Activated T-helper 2 cell treated with anti-CD3 and anti-CD28 coated beads, Interferon-gamma antibody, Interleukin-2, Interleukin-4, amounts not matched to agents 10 μg/mL and 5 μg/mL and 100 μg/mL, durations not matched to agents 14 hours and 24 hours and 36 hours (primary cell): ENCODE measurements around the gene CDH13. TPM values are rescaled to one million over a fixed set of nuclear protein-coding genes. Genes with fewer than 3 reads are reported as not detected.

Source experiments
- DNase-seq: peaks from one replicate; pipeline ENCODE4 v3.0.0; 2021; ENCODE audit warnings: low spot score
- H3K27ac Mint-ChIP-seq: one replicate; pipeline ENCODE4 v1.8.0; 2021; ENCODE audit warnings: mixed read lengths
- H3K27me3 Mint-ChIP-seq: one replicate; pipeline ENCODE4 v1.8.0; 2021; ENCODE audit warnings: low read depth, mixed read lengths
- H3K36me3 Mint-ChIP-seq: one replicate; pipeline ENCODE4 v1.8.0; 2021; ENCODE audit warnings: low read depth, mixed read lengths
- H3K4me1 Mint-ChIP-seq: one replicate; pipeline ENCODE4 v1.8.0; 2021; ENCODE audit warnings: low read depth, mixed read lengths
- H3K4me3 Mint-ChIP-seq: one replicate; pipeline ENCODE4 v1.8.0; 2021; ENCODE audit warnings: low read depth, mild to moderate bottlenecking, moderate library complexity, mixed read lengths
- H3K9me3 Mint-ChIP-seq: one replicate; pipeline ENCODE4 v1.8.0; 2021; ENCODE audit warnings: mixed read lengths
- intact Hi-C: fragments of 100-400 bp; cut with micrococcal nuclease; formaldehyde crosslinking; loops from one replicate; pipeline ENCODE4 v1.15.1; 2023
- total RNA-seq: library from RNA; stranded (reverse); gene quantifications from 2 replicates; pipeline ENCODE4 v1.2.3, GENCODE V29; 2022

The CDH13 gene
- total RNA-seq, 1 donor from 2014 or later: not detected

DNA sequence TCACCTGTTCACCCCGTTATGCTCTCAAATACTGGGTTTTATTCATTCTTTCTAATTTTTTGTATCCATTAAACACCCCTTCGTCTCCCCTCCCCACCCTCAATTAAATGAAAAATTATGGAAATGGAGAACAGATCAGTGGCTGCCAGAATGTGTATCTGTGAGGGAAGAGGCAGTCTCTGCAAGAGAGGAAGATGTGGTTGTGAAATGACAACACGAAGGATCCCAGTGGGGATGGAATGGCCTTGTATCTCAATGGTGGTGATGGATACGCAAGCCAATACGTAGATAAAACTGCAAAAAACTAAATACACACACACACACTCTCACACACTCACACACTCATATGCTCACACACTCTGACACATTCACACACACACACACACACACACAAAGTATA lies 570.7 kb downstream of the CDH13 start:
- Mint-ChIP-seq H3K4me1 (no peaks in the 10 kb centered on the region), H3K4me3 (no peak overlapping the region), H3K9me3 (no peaks in the 10 kb centered on the region), H3K36me3 (no peaks in the 10 kb centered on the region), H3K27ac (no peak overlapping the region), H3K27me3 (no peaks in the 10 kb centered on the region)
- DNase-seq: no peak
- intact Hi-C loops: no loop called here

DNA sequence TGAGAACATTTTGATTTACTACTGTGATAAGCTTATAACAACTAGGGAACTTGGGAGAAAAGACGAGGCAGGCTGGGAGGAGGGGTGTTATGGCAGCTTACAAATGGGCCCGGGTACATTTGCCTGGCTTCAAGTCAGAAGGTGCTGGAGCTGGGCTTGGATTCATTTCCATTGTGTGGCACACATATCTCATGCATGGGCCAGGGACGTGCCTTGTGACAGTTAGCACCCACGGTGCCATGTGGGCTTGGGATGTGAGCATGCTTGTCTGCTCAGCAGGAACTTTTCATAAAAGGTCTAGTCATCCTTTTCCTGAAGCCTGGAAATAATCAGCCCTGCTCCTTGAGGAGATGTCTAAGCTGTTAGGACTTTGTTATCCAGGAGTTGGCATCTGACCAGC lies 572.2 kb downstream of the CDH13 start:
- no peak overlapping the region for H3K27ac Mint-ChIP-seq
- no peaks in the 10 kb centered on the region for H3K27me3 Mint-ChIP-seq
- no peak overlapping the region for H3K4me3 Mint-ChIP-seq
- no peaks in the 10 kb centered on the region for H3K9me3 Mint-ChIP-seq
- H3K36me3 Mint-ChIP-seq: no peaks in the 10 kb centered on the region
- no peak for DNase-seq
- H3K4me1 Mint-ChIP-seq: no peaks in the 10 kb centered on the region
- intact Hi-C loops: no loop called here

DNA sequence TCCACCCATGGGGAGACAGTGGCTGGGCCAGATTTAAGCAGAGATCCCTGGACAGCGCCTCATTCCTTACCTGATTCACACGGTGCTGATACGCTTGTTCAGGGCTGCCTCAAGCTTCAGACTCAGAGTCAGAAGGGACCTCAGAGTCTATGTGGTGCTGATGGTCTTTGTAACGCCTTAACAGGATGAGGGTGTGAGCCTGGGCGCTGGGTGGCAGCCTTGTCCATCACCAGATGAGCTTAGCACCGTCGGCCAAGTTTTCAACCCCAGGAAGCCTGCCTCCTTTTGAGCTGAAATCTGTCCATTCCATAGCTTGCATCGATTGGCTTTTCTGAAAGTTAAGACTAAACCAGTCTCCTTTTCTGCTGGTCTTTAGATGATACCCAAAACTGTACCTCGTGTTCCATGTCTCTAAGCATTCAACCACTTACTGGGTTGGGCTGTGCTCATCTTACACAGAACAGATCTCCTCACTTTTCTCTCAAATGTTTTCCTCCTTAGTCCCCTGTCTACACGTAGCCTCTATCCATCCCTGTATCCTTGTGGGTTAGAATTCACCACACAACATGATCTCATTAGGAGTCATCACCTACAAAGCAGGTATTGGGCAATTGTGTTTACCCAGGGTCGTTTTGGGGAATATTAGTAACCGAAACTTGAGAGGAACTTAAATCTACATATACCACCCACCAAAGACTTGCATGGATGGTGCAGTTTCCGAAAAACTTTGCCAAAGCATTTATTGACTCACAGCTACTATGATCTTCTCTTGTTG lies 573.4 kb downstream of the CDH13 start:
- H3K4me1 Mint-ChIP-seq: no peaks in the 10 kb centered on the region
- H3K4me3 Mint-ChIP-seq: no peak overlapping the region
- DNase-seq: no peak
- no peak overlapping the region for H3K27ac Mint-ChIP-seq
- H3K9me3 Mint-ChIP-seq: peaks cover 1% of the 10 kb centered on the region
- H3K27me3 Mint-ChIP-seq: no peaks in the 10 kb centered on the region
- intact Hi-C loops: no loop called here
- no peaks in the 10 kb centered on the region for H3K36me3 Mint-ChIP-seq

DNA sequence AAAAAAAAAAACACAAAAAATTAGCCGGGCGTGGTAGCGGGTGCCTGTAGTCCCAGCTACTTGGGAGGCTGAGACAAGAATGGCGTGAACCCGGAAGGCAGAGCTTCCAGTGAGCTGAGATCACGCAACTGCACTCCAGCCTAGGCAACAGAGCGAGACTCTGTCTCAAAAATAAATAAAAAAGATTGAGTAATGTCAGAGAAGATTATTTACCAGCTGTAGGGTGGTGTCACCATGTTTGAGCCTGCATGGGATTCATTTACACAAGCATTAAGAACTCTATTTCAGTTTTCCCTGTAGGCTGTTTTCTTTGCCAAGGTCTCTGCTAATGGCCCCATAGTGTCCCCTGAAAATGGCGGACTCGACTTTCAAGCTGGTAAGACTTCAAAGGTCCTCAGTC lies 575.0 kb downstream of the CDH13 start:
- Mint-ChIP-seq H3K27ac (no peak overlapping the region), H3K36me3 (no peaks in the 10 kb centered on the region), H3K4me1 (no peaks in the 10 kb centered on the region), H3K4me3 (no peak overlapping the region), H3K27me3 (no peaks in the 10 kb centered on the region), H3K9me3 (peaks cover 3% of the 10 kb centered on the region)
- no peak for DNase-seq
- intact Hi-C loops: no loop called here

DNA sequence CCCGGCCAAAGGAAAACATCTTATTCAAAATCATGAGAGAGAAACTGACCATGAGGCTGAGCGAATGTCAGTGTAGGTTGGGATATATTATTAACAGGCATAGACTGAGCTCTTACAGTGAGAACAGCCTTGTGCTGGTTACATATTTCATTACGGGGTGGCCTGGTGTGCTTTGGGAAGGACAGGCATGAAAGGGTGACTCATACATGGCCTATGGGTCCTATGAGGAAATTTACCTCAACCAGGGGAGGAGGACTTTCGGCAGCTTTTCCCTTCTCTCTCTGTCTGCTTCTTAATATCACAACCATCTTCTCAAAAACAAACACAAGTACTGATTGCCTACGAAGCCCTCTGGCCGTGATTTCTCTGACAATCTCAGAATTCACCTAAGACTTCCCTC lies 579.1 kb downstream of the CDH13 start:
- peaks cover 3% of the 10 kb centered on the region for H3K9me3 Mint-ChIP-seq
- H3K27ac Mint-ChIP-seq: no peak overlapping the region
- intact Hi-C loops: no loop called here
- no peak overlapping the region for H3K4me3 Mint-ChIP-seq
- H3K27me3 Mint-ChIP-seq: no peaks in the 10 kb centered on the region
- H3K4me1 Mint-ChIP-seq: no peaks in the 10 kb centered on the region
- DNase-seq: no peak
- no peaks in the 10 kb centered on the region for H3K36me3 Mint-ChIP-seq

DNA sequence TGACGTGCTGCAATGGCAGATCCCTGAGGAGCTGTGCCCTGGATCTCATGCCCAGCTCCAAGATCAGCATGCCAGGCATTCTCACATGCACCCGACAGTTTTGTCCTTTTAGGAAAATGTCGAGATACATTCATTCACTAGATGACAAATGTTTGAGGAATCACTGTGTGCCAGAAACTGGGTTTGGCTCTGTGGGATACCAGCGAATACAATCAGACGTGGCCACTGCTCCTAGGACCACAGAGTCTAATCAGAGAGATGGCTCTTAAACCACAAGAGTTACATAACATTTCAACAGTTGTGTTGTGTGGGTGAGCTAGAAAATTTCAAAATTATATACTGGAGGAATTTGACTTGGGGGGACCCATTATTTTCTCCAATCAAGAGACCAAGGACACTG lies 579.7 kb downstream of the CDH13 start:
- no peaks in the 10 kb centered on the region for H3K4me1 Mint-ChIP-seq

DNA sequence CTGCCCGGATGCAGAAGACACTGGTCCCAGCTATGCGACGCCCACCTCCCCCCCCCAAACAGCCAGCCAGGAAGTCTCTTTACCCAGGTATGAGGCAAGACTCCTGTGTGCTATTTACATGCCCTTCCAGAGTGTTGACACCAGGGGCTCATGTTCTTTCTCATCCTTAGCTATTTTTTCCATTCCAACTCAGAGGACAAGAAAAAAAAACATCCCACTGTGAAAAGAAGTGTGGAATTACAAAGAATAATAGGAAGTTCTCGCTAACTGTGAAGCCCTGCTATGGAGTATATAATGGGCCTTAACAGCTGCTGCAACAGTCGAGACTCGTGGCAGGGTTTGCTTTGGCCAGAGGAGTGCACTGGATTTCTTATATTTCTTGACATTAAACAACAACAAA lies 584.9 kb downstream of the CDH13 start:
- no peak overlapping the region for H3K27ac Mint-ChIP-seq
- DNase-seq: no peak
- H3K4me3 Mint-ChIP-seq: no peak overlapping the region
- no peaks in the 10 kb centered on the region for H3K36me3 Mint-ChIP-seq
- no peaks in the 10 kb centered on the region for H3K9me3 Mint-ChIP-seq
- intact Hi-C loops: loop anchor here (10.0 kb wide), 2 partner anchors 97 to 577 kb away; no protein-coding TSS in a partner anchor
- no peaks in the 10 kb centered on the region for H3K27me3 Mint-ChIP-seq
- H3K4me1 Mint-ChIP-seq: no peaks in the 10 kb centered on the region

More for the DNA sequence above, 579.7 kb downstream of the CDH13 start:
- peaks cover 3% of the 10 kb centered on the region for H3K9me3 Mint-ChIP-seq
- H3K27ac Mint-ChIP-seq: no peak overlapping the region
- no peaks in the 10 kb centered on the region for H3K36me3 Mint-ChIP-seq
- intact Hi-C loops: no loop called here
- no peaks in the 10 kb centered on the region for H3K27me3 Mint-ChIP-seq
- no peak for DNase-seq
- H3K4me3 Mint-ChIP-seq: no peak overlapping the region

DNA sequence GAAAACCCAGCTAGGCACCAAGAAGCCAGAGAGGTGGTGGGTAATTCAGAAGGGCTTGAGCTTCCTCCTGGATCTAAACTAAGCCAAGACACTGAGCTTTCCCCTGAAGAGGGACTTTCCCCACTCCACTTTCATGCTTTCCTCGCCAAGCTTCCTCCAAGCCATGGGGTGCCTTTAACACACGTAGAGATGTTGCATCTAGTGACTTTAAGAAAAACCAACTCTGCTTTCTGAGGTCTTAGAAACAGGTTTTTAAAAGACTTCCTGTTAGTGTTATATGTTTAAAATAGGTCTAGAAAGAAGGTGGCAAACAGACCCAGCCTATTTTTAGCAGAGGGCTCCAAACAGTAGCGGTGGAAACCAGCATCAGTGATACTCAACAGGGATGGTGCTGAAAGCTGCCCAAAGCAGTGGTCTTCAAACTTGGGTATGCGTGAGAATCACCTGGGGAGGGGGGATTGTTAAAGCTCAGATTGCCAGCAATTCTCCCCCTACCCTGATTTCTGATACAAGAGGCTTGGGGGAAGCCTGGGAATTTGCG lies 585.6 kb downstream of the CDH13 start:
- Mint-ChIP-seq H3K27me3 (no peaks in the 10 kb centered on the region), H3K4me3 (no peak overlapping the region), H3K36me3 (no peaks in the 10 kb centered on the region), H3K27ac (no peak overlapping the region), H3K9me3 (no peaks in the 10 kb centered on the region), H3K4me1 (no peaks in the 10 kb centered on the region)
- intact Hi-C loops: loop anchor here (10.0 kb wide), 2 partner anchors 98 to 578 kb away; no protein-coding TSS in a partner anchor
- DNase-seq: no peak

DNA sequence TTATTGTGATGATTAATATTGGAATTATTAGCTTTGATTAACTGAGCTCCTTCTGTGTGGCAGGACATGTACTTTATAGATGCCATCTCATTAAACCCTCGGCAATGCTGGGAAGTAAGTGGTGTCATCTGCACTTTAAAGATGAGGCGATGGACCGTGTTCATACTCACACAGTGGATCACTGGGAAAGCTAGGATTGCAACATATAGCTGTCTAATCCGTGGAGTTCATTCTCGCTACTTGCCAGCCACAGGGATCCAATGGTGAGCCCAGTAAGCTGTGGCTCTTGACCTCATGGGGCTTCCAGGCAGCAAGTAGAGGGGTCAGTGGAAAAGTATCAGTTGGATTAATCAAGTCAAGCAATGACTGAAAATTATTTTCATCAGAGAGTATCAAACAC lies 587.9 kb downstream of the CDH13 start:
- no peaks in the 10 kb centered on the region for H3K27me3 Mint-ChIP-seq
- H3K36me3 Mint-ChIP-seq: no peaks in the 10 kb centered on the region
- intact Hi-C loops: loop anchor here (5.0 to 10.0 kb wide), 3 partner anchors 100 to 952 kb away; no protein-coding TSS in a partner anchor
- no peaks in the 10 kb centered on the region for H3K4me1 Mint-ChIP-seq
- no peak for DNase-seq
- H3K9me3 Mint-ChIP-seq: no peaks in the 10 kb centered on the region
- H3K4me3 Mint-ChIP-seq: no peak overlapping the region
- no peak overlapping the region for H3K27ac Mint-ChIP-seq

DNA sequence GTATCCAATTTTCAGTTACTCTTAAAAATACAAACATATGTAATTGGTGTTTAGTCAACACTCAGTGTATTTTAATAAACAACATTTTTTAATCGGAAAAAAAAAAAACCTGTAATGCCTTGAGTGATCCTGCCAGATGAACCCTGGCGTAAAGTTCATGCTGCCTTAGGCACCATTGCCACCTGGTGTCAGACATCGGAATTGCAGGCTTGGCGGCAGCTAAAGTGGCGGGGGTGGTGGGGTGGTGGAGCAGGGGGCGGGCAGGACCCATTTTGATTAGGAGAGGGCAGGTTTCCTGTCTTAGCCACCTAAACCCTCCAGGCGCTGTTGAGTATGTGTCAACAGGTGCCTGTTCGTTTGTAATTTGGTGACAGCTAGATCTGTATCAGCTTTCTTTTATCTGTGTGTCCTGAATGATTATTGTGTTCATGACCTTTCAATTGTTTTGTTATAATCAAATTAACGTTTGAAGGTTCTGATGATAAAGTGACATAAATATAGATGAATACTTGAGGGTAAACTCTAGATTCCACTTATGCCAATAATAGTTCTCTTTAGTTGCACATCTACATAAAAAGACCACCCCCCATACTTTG lies 588.7 kb downstream of the CDH13 start:
- no peaks in the 10 kb centered on the region for H3K9me3 Mint-ChIP-seq
- intact Hi-C loops: loop anchor here (5.0 to 10.0 kb wide), 3 partner anchors 101 to 953 kb away; no protein-coding TSS in a partner anchor
- H3K4me1 Mint-ChIP-seq: no peaks in the 10 kb centered on the region
- no peaks in the 10 kb centered on the region for H3K27me3 Mint-ChIP-seq
- no peaks in the 10 kb centered on the region for H3K36me3 Mint-ChIP-seq
- no peak overlapping the region for H3K27ac Mint-ChIP-seq
- no peak overlapping the region for H3K4me3 Mint-ChIP-seq
- peak; percentile 16 for DNase-seq

DNA sequence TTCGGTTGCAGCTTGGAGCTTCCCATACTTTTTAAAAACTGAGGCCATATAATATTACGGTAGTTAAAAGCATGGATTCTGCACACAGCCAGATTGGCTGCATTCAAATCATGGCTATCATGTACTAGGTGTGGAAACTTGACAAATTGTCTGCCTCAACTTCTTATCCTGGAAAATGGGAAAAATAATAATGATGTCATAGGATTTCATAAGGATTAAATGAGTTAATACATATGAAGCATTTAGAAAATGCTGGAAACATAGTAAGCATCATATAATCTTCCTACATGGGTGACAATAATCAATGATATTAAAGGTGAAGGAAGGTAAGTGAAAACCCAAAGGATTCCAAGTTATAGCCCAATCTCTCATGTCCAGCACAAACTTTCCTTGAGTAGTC lies 592.5 kb downstream of the CDH13 start:
- intact Hi-C loops: loop anchor here (5.0 to 10.0 kb wide), 3 partner anchors 104 to 957 kb away; no protein-coding TSS in a partner anchor

DNA sequence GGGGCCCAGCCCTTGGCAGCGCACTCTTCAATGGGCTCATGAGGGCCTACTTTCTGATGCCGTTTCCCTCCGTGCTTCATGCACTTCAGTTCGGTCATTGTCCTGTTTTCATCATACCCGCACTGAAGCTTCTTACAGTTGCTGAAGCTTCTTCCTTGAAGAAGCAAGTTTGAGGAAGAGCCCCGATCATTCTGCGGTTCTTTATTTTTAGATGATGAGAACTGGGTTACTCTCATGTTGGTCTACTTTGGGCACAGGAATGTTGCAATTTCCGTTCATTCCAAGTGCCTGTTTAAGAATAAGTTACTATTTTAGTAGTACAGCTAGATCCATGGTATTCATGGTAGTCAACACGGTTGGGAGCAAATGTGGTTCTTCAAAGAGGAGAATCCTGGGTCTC lies 593.3 kb downstream of the CDH13 start:
- Mint-ChIP-seq H3K4me3 (no peak overlapping the region), H3K4me1 (no peaks in the 10 kb centered on the region), H3K9me3 (no peaks in the 10 kb centered on the region), H3K36me3 (no peaks in the 10 kb centered on the region), H3K27ac (no peak overlapping the region), H3K27me3 (no peaks in the 10 kb centered on the region)
- intact Hi-C loops: no loop called here
- DNase-seq: no peak

More for the DNA sequence above, 592.5 kb downstream of the CDH13 start:
- H3K4me1 Mint-ChIP-seq: no peaks in the 10 kb centered on the region
- no peaks in the 10 kb centered on the region for H3K9me3 Mint-ChIP-seq
- H3K36me3 Mint-ChIP-seq: no peaks in the 10 kb centered on the region
- H3K27ac Mint-ChIP-seq: no peak overlapping the region
- no peak overlapping the region for H3K4me3 Mint-ChIP-seq
- DNase-seq: no peak
- H3K27me3 Mint-ChIP-seq: no peaks in the 10 kb centered on the region

DNA sequence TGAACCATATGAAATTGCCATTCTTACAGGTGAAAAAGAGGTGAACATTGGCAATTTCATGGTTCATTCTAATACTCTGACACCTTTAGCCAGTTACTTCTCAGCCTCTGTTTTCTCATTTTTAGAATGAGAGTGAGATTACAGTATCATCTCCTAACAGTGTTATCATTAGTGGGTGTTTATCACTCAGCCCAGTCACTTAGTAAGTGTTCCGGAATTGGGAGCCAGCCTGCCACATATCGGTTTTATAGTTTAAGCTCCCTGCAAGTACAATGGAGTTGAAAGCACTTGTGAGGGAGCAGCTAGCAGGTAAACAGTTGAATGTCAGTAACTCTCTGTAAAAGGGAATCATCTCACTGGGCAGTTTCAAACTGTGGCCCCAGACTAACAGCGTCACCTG lies 597.9 kb downstream of the CDH13 start:
- H3K4me1 Mint-ChIP-seq: no peaks in the 10 kb centered on the region

More for the DNA sequence above, 597.9 kb downstream of the CDH13 start:
- Mint-ChIP-seq H3K4me3 (no peak overlapping the region), H3K27ac (no peak overlapping the region), H3K27me3 (no peaks in the 10 kb centered on the region), H3K36me3 (no peaks in the 10 kb centered on the region), H3K9me3 (no peaks in the 10 kb centered on the region)
- intact Hi-C loops: no loop called here
- DNase-seq: no peak
